ENCODE results near the gene KCTD13.

Gene KCTD13

GRCh38 chr16:29959293-29959692 lies 33.3 kb upstream of the KCTD13 start:
- no peak for DNase-seq (ENCODE audit: low read depth)
- TF ChIP-seq, protein P1, sequence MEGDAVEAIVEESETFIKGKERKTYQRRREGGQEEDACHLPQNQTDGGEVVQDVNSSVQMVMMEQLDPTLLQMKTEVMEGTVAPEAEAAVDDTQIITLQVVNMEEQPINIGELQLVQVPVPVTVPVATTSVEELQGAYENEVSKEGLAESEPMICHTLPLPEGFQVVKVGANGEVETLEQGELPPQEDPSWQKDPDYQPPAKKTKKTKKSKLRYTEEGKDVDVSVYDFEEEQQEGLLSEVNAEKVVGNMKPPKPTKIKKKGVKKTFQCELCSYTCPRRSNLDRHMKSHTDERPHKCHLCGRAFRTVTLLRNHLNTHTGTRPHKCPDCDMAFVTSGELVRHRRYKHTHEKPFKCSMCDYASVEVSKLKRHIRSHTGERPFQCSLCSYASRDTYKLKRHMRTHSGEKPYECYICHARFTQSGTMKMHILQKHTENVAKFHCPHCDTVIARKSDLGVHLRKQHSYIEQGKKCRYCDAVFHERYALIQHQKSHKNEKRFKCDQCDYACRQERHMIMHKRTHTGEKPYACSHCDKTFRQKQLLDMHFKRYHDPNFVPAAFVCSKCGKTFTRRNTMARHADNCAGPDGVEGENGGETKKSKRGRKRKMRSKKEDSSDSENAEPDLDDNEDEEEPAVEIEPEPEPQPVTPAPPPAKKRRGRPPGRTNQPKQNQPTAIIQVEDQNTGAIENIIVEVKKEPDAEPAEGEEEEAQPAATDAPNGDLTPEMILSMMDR (IDR thresholded peaks at IDR 0.05; ENCODE audit: insufficient read depth, low read depth, low read length, missing control alignments), result no peak
- H3K4me3 ChIP-seq (ENCODE audit: low read length), result no peak overlapping the region

GRCh38 chr16:29958756-29959155 lies 32.7 kb upstream of the KCTD13 start:
- TF ChIP-seq, protein P1 (IDR thresholded peaks at IDR 0.05; ENCODE audit: insufficient read depth, low read depth, low read length, missing control alignments), result no peak
- DNase-seq (ENCODE audit: low read depth), result no peak
- no peak overlapping the region for H3K4me3 ChIP-seq (ENCODE audit: low read length)

DNA sequence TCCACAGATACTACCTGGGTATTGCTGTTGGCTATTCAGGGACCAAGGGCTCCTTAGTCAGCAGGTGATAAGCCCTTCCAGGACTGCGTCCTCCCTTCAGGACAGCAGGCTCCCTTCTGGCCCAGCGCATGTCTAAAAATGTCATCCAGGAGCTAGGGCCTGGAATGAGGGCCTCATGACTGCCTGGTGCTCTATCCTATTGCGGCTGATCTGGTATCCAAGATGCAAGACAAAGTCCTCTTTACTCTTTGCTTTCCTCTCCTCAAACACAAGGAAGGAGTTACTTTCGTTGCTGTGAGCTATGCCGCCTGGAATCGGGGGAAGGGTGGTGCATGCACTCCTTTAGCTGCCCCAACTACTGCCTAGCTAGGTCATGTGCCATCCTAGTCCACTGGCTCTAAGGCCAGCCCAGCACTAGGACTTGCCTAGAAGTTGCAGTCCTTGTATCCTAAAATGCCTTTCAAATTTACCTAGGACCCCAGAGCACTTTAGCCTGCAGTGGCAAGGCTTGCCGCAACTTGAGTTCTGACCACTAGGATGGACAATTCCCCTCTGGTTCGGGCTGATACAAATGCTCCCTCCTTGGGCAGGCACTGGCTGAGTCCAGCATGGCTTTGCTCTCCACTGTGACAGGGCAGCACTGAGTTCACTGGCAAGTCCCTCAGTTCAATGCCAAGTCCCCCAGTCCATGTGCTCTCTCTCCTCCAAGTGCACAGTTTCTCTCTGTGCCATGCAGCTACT lies 25.8 kb upstream of the KCTD13 start:
- H3K4me3 ChIP-seq (ENCODE audit: low read length), result no peak overlapping the region
- TF ChIP-seq, protein P1 (IDR thresholded peaks at IDR 0.05; ENCODE audit: insufficient read depth, low read depth, low read length, missing control alignments), result no peak
- DNase-seq (ENCODE audit: low read depth), result no peak

DNA sequence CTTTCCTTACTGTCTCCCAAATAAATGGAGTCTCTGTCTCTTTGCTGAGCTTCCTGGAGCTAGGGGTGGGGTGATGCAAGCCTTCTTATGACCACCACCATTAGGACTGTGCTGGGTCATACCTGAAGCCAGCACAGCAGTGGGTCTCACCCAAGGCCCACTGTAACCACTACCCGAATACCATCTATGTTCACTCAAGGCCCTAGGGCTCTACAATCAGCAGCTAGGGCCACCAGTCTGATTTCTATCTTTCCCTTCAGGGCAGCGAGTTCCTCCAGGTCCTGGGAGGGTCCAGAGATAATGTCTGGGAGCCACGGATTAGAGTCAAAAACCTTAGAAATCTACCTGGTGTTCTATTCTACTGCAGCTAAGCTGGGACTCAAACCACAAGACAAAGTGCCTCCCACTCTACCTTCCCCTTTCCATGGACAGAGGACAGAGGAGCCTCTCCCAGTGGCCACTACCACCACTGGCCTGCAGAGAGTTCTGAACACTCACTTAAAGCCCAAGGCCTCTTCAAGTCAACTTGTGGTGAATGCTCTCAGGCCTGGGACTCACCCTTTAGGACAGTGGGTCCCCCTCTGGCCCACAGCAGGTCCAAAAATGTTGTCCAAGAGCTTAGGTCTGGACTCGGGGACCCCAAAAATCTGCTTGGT lies 24.9 kb upstream of the KCTD13 start:
- no peak for DNase-seq (ENCODE audit: low read depth)
- TF ChIP-seq, protein P1 (IDR thresholded peaks at IDR 0.05; ENCODE audit: insufficient read depth, low read depth, low read length, missing control alignments), result no peak
- H3K4me3 ChIP-seq (ENCODE audit: low read length), result no peak overlapping the region

GRCh38 chr16:29947897-29948296 lies 21.9 kb upstream of the KCTD13 start:
- no peak overlapping the region for H3K4me3 ChIP-seq (ENCODE audit: low read length)
- no peak for DNase-seq (ENCODE audit: low read depth)
- TF ChIP-seq, protein P1 (IDR thresholded peaks at IDR 0.05; ENCODE audit: insufficient read depth, low read depth, low read length, missing control alignments), result no peak

DNA sequence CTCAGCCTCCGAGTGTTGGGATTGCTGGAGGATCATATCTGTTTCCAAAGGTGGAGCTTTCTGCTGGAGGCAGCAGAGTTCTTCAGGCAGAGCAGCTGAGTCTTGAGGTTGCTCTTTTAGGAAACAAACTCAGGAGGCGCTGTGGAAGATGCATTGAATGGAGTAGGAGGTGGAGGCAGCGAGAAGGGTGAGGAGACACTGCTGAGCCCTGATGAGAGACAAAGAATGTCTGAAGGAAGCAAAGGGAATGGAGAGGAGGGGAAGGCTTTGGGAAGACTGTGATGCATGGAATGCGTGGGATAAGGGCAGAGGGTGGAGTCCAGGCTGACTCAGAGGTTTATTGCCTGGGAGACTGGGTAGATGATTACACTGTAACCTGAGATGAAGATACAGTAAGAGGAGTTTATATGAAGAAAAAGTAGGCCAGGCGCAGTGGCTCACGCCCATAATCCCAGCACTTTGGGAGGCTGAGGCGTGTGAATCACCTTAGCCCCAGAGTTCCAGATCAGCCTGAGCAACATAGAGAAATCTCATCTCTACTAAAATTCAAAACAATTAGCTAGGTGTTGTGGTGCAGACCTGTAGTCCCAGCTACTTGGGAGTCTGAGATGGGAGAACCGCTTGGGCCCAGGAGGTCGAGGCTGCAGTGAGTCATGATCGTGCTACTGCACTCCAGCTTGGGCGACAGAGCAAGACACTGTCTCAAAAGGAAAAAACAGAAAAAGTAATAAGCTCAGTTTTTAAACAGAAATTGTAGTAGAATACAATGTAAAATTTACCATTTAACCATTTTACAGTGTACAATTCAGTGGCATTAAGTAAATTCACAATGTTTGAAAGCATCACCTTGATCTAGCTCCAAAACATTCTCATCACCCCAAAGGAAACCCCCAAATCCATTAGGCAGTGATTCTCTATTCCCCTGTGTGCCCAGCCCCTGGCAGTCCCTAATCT lies 18.1 kb upstream of the KCTD13 start:
- DNase-seq (ENCODE audit: low read depth), result peak; percentile 98
- H3K4me3 ChIP-seq (ENCODE audit: low read length), result no peak overlapping the region
- TF ChIP-seq, protein P1 (IDR thresholded peaks at IDR 0.05; ENCODE audit: insufficient read depth, low read depth, low read length, missing control alignments), result peak; percentile 35

Measured in epithelial cell of esophagus (primary cell).